NCI-H2081 treated with DMSO at 0.1 percent for 48 hours (cell line): ENCODE measurements around the gene FYB1.

ENCODE experiments used
- DNase-seq: peaks from one replicate; lab custom pipeline; 2025; lab: John Stamatoyannopoulos, UW

The FYB1 gene

GRCh38 chr5:39082995-39083394, 136.4 kb downstream of the FYB1 start:
- no peak for DNase-seq

DNA sequence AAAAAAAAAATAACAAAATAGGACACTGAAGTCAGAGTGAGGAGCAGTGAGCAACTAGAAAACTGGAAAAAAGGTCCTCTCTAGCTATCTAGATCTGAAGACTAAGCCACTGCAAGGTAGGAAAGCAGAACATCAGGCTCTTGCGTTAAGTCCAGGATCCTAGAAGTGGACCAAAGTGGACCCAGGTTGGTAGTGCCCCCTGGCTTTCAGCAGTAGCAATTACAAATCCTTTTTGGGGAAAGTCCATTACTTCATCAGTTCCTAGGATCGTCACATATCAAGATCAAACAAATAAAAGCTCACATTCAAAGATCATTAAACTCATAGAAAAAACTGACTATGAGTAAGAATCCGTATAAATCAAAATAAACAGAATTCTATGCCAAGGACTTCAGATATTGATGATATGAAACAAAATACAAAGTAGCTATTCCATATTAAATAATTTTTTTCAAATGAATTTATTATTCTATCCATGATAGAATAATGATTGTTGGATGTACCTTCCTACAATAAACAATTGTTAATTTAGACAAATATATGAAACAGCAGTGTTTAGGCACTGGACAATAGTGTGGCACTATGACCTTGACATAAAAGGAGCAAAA, 138.7 kb downstream of the FYB1 start:
- no peak for DNase-seq

DNA sequence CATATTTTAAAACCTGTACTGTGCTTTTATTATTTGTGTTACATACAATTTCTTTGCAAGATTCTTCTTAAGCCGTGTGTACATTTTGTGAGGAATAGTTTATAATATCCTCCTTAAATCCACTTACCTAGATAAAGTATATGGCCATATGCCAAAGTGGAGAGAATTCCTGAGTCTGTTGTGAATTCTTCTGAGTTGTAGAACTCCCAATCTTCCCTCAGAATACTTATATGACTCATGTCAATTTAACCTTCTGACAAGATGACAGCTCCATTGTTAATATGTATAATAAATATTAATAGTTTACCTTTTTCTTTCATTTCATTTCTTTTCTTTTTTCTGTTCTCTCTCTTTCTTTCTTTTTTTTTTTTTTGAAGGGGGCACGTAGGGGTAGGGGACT, 139.2 kb downstream of the FYB1 start:
- no peak for DNase-seq

DNA sequence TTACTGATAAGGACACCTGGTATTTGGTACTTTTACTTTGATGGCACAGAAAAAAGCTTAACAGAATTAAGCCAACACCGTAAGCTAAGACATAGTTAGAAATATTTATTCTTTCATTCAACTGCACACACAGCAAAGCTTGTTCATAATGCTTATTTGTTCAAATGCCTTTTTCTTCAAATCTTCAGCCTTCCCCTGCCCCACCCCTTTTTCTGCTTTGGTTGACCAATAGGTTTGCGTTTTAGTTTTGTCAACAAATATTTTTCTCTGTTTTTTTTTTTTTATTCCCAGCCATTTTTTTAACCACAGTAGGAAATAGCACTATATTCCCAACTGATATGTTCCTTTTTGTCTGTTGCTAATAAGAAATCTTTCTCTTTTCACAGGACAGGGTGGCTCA, 140.2 kb downstream of the FYB1 start:
- no peak for DNase-seq

- DNase-seq, result no peak
These were observed 142.3 kb downstream of the FYB1 start for GRCh38 chr5:39076757-39077728.

GRCh38 chr5:39076101-39076756, 143.1 kb downstream of the FYB1 start:
- no peak for DNase-seq

GRCh38 chr5:39074017-39074814, 145.1 kb downstream of the FYB1 start, which contains the start of gene RICTOR:
RICTOR (minus strand) TSS chr5:39074399; CDS start chr5:39074377, 22 bp downstream.
- peak; percentile 79 for DNase-seq

- no peak for DNase-seq
These were observed 145.7 kb downstream of the FYB1 start for GRCh38 chr5:39073767-39074016.

GRCh38 chr5:39072925-39073766, 146.2 kb downstream of the FYB1 start:
- DNase-seq, result no peak

DNA sequence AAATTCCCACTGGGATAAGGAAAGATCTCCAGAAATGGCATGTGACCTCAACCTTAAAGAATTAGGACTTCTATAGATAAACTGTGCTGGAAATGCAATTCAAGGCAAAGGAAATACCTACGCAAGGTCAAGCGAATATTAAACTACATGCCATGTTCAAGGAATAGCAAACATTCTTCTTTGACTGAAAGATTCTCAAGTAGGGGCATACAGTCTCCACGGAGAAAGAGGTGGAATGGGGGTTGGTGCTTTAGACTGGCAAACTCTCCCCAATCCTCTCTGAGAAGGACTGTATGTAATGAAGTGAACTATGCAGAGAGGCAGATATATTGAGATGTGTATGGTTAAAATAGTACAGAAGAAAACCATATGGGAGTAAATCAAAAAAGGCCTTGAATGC, 151.3 kb downstream of the FYB1 start:
- DNase-seq, result no peak

GRCh38 chr5:39064450-39064849, 154.9 kb downstream of the FYB1 start:
- DNase-seq, result no peak

GRCh38 chr5:39063037-39063436, 156.3 kb downstream of the FYB1 start:
- no peak for DNase-seq

GRCh38 chr5:39062530-39062929, 156.8 kb downstream of the FYB1 start:
- DNase-seq, result no peak

DNA sequence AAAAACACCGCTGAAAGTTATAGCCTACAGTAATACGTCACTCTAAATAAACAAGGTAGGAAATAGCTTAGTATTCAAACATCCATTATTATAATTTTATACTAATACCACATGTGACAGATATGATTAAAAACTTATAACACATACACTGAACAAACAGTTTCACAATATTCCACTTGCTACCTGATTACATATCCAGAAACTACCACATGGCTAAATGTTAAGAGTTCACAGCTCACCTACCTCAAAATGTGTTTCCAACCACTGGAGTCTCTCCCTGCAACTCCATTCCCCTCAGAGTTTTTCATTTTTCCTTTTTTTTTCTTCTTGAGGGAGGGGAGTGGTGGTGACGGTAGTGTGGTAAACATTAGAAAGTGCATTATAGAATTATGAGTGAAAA, 157.3 kb downstream of the FYB1 start:
- DNase-seq, result no peak

DNA sequence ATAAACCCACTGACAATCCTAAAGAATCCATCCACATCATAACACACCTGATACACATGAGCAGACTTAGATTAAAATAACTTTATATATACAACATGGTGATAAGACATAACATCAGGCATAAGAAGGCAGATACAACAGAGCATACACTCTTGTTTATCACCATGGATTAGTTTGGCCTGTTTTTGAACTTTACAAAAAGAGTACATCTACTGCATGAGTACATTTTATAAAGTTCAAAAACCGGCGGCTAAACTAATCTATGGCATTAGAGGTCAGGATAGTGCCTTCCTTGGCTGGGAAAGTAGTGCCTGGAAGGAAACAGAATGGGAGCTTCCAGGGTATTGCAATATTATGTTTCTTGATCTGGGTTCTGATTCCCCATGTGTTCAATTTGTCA, 160.3 kb downstream of the FYB1 start:
- DNase-seq, result no peak

GRCh38 chr5:39058178-39058921, 161.0 kb downstream of the FYB1 start:
- DNase-seq, result no peak

DNA sequence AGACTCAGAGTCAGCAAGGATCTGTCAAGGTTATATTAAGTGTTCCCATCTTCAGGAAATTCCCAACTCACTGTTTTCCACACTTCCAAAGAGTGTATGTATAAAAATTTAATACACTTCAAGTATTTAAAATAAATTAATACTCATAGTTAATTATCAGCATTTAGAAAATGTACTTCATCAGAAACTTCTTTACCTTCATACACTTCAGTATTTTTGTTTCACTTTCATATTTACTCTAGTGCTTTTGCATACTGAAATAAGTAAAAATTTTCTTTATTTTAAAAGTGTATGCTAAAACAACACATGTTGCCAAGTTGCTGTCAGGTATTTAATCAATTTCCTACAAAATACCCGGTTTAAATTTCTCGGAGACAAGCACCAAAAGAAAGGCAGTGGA, 161.6 kb downstream of the FYB1 start:
- no peak for DNase-seq

GRCh38 chr5:39055768-39056398, 163.5 kb downstream of the FYB1 start:
- DNase-seq, result no peak
